ENCODE results near the gene RNF167.

RNF167 gene

DNA sequence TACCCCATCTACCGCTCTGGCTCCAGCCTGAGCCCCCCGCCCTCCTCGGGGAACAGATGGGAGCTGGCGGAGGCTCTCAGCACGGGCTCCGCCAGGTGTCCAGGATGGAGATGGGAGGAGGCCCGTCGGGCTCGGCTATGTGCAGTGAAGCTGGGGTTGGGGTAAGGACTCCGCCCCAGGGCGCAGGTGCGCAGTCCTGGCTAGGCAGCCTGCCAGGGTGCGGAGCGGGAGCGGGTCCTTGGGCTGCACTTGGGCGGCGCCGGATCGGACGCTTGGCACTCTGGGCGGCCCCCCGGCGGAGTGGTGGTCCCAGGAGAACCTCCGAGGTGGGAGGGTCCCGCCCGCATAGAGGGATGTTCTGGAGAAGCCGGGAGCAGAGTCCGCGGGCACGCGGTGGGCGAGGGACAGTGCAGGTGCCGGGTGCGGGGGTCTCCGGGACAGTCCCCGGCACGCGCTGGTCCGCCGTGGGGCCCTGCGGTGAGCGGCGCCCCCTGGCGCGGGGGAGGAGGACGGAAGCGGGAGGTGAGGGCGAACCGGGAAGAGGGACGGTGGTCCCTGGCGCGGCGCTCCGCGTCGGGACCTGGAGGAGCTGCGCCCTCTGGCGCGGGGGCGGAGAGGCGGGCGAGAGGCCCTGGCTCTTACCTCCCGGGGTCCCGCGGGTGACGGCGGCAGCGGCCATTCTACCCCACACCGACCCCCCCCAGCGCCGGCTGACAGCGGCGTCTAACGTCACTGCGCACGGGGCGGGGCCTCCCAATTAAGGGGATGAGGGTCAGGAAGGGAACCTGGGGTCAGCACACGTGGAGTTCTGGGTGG is 47.1 kb downstream of the RNF167 start, which contains the start of gene CAMTA2:
Gene CAMTA2 (minus strand): TSS at position 725 of the 816 bp plus-strand sequence. CDS start 1,453 bp downstream, outside the sequence.
- peak; percentile 21 to 23 for DNase-seq

GRCh38 chr17:4987767-4988567 is 47.9 kb downstream of the RNF167 start:
- DNase-seq: peak in 1 of 2 experiments; percentile 2

- no peak for DNase-seq
These were observed 54.1 kb downstream of the RNF167 start for GRCh38 chr17:4994081-4994595.
